ENCODE results near the gene ADGRV1.

The ADGRV1 gene

GRCh38 chr5:90601468-90601867 is 42.9 kb downstream of the ADGRV1 start:
- Histone ChIP-seq H3K27me3 (ENCODE audit: insufficient read depth, insufficient read length) (no peaks in the 10 kb centered on the region), H3K4me3 (ENCODE audit: insufficient read length, low read depth) (no peak overlapping the region), H3K9ac (ENCODE audit: insufficient read length, low read depth) (no peak overlapping the region), H3K9me3 (ENCODE audit: insufficient read depth, low read length) (peaks cover 5% of the 10 kb centered on the region; the same call in 1 of the 2 replicates), H3K36me3 (ENCODE audit: insufficient read depth, insufficient read length, low read length) (no peaks in the 10 kb centered on the region), H3K4me1 (ENCODE audit: insufficient read depth, insufficient read length) (no peaks in the 10 kb centered on the region)
- no peak for DNase-seq (ENCODE audit: low read depth, low spot score)
- TF ChIP-seq ZNF274 (IDR thresholded peaks at IDR 0.05; ENCODE audit: low read depth, low read length) (no peak), YY1 (IDR thresholded peaks at IDR 0.05; ENCODE audit: insufficient read depth, insufficient read length) (no peak), SUZ12 (IDR thresholded peaks at IDR 0.05; ENCODE audit: extremely low read depth, insufficient read depth, insufficient read length) (no peak)

GRCh38 chr5:90602681-90603080 is 44.1 kb downstream of the ADGRV1 start:
- Histone ChIP-seq H3K4me3 (ENCODE audit: insufficient read length, low read depth) (no peak overlapping the region), H3K36me3 (ENCODE audit: insufficient read depth, insufficient read length, low read length) (no peaks in the 10 kb centered on the region), H3K27me3 (ENCODE audit: insufficient read depth, insufficient read length) (no peaks in the 10 kb centered on the region), H3K9ac (ENCODE audit: insufficient read length, low read depth) (no peak overlapping the region), H3K9me3 (ENCODE audit: insufficient read depth, low read length) (no peaks in the 10 kb centered on the region), H3K4me1 (ENCODE audit: insufficient read depth, insufficient read length) (no peaks in the 10 kb centered on the region)
- TF ChIP-seq ZNF274 (IDR thresholded peaks at IDR 0.05; ENCODE audit: low read depth, low read length) = no peak
- TF ChIP-seq SUZ12 (IDR thresholded peaks at IDR 0.05; ENCODE audit: extremely low read depth, insufficient read depth, insufficient read length) = no peak
- TF ChIP-seq YY1 (IDR thresholded peaks at IDR 0.05; ENCODE audit: insufficient read depth, insufficient read length) = no peak
- DNase-seq (ENCODE audit: low read depth, low spot score) = no peak

GRCh38 chr5:90606539-90606938 is 47.9 kb downstream of the ADGRV1 start:
- H3K4me3 ChIP-seq (ENCODE audit: insufficient read length, low read depth) = no peak overlapping the region
- DNase-seq (ENCODE audit: low read depth, low spot score) = no peak
- H3K4me1 ChIP-seq (ENCODE audit: insufficient read depth, insufficient read length) = no peaks in the 10 kb centered on the region
- no peaks in the 10 kb centered on the region for H3K9me3 ChIP-seq (ENCODE audit: insufficient read depth, low read length)
- H3K9ac ChIP-seq (ENCODE audit: insufficient read length, low read depth) = no peak overlapping the region
- TF ChIP-seq SUZ12 (IDR thresholded peaks at IDR 0.05; ENCODE audit: extremely low read depth, insufficient read depth, insufficient read length) (no peak), YY1 (IDR thresholded peaks at IDR 0.05; ENCODE audit: insufficient read depth, insufficient read length) (no peak), ZNF274 (IDR thresholded peaks at IDR 0.05; ENCODE audit: low read depth, low read length) (no peak)
- H3K36me3 ChIP-seq (ENCODE audit: insufficient read depth, insufficient read length, low read length) = no peaks in the 10 kb centered on the region
- no peaks in the 10 kb centered on the region for H3K27me3 ChIP-seq (ENCODE audit: insufficient read depth, insufficient read length)

GRCh38 chr5:90612919-90613318 is 54.3 kb downstream of the ADGRV1 start:
- no peaks in the 10 kb centered on the region for H3K4me1 ChIP-seq (ENCODE audit: insufficient read depth, insufficient read length)
- no peak overlapping the region for H3K4me3 ChIP-seq (ENCODE audit: insufficient read length, low read depth)
- no peak overlapping the region for H3K9ac ChIP-seq (ENCODE audit: insufficient read length, low read depth)

GRCh38 chr5:90613459-90613858 is 54.9 kb downstream of the ADGRV1 start:
- no peak overlapping the region for H3K9ac ChIP-seq (ENCODE audit: insufficient read length, low read depth)
- H3K4me1 ChIP-seq (ENCODE audit: insufficient read depth, insufficient read length) = no peaks in the 10 kb centered on the region
- no peak for DNase-seq (ENCODE audit: low read depth, low spot score)
- H3K36me3 ChIP-seq (ENCODE audit: insufficient read depth, insufficient read length, low read length) = no peaks in the 10 kb centered on the region
- no peak overlapping the region for H3K4me3 ChIP-seq (ENCODE audit: insufficient read length, low read depth)
- H3K9me3 ChIP-seq (ENCODE audit: insufficient read depth, low read length) = no peaks in the 10 kb centered on the region
- no peaks in the 10 kb centered on the region for H3K27me3 ChIP-seq (ENCODE audit: insufficient read depth, insufficient read length)
- TF ChIP-seq SUZ12 (IDR thresholded peaks at IDR 0.05; ENCODE audit: extremely low read depth, insufficient read depth, insufficient read length) = no peak
- no peak for TF ChIP-seq YY1 (IDR thresholded peaks at IDR 0.05; ENCODE audit: insufficient read depth, insufficient read length)
- no peak for TF ChIP-seq ZNF274 (IDR thresholded peaks at IDR 0.05; ENCODE audit: low read depth, low read length)

More at GRCh38 chr5:90612919-90613318, 54.3 kb downstream of the ADGRV1 start:
- Histone ChIP-seq H3K9me3 (ENCODE audit: insufficient read depth, low read length) (no peaks in the 10 kb centered on the region), H3K36me3 (ENCODE audit: insufficient read depth, insufficient read length, low read length) (no peaks in the 10 kb centered on the region), H3K27me3 (ENCODE audit: insufficient read depth, insufficient read length) (no peaks in the 10 kb centered on the region)
- DNase-seq (ENCODE audit: low read depth, low spot score) = no peak
- TF ChIP-seq ZNF274 (IDR thresholded peaks at IDR 0.05; ENCODE audit: low read depth, low read length) (no peak), YY1 (IDR thresholded peaks at IDR 0.05; ENCODE audit: insufficient read depth, insufficient read length) (no peak), SUZ12 (IDR thresholded peaks at IDR 0.05; ENCODE audit: extremely low read depth, insufficient read depth, insufficient read length) (no peak)

GRCh38 chr5:90613918-90614504 is 55.4 kb downstream of the ADGRV1 start:
- no peaks in the 10 kb centered on the region for H3K9me3 ChIP-seq (ENCODE audit: insufficient read depth, low read length)
- no peak for TF ChIP-seq SUZ12 (IDR thresholded peaks at IDR 0.05; ENCODE audit: extremely low read depth, insufficient read depth, insufficient read length)
- no peak overlapping the region for H3K4me3 ChIP-seq (ENCODE audit: insufficient read length, low read depth)
- H3K36me3 ChIP-seq (ENCODE audit: insufficient read depth, insufficient read length, low read length) = no peaks in the 10 kb centered on the region
- DNase-seq (ENCODE audit: low read depth, low spot score) = no peak
- no peaks in the 10 kb centered on the region for H3K27me3 ChIP-seq (ENCODE audit: insufficient read depth, insufficient read length)
- H3K9ac ChIP-seq (ENCODE audit: insufficient read length, low read depth) = no peak overlapping the region
- no peaks in the 10 kb centered on the region for H3K4me1 ChIP-seq (ENCODE audit: insufficient read depth, insufficient read length)

GRCh38 chr5:90615355-90615754 is 56.8 kb downstream of the ADGRV1 start:
- no peak overlapping the region for H3K9ac ChIP-seq (ENCODE audit: insufficient read length, low read depth)

More at GRCh38 chr5:90615355-90615754, 56.8 kb downstream of the ADGRV1 start:
- Histone ChIP-seq H3K4me1 (ENCODE audit: insufficient read depth, insufficient read length) (no peaks in the 10 kb centered on the region), H3K27me3 (ENCODE audit: insufficient read depth, insufficient read length) (no peaks in the 10 kb centered on the region), H3K4me3 (ENCODE audit: insufficient read length, low read depth) (no peak overlapping the region), H3K9me3 (ENCODE audit: insufficient read depth, low read length) (no peaks in the 10 kb centered on the region), H3K36me3 (ENCODE audit: insufficient read depth, insufficient read length, low read length) (no peaks in the 10 kb centered on the region)
- DNase-seq (ENCODE audit: low read depth, low spot score) = no peak
- TF ChIP-seq SUZ12 (IDR thresholded peaks at IDR 0.05; ENCODE audit: extremely low read depth, insufficient read depth, insufficient read length) = no peak
- no peak for TF ChIP-seq ZNF274 (IDR thresholded peaks at IDR 0.05; ENCODE audit: low read depth, low read length)
- TF ChIP-seq YY1 (IDR thresholded peaks at IDR 0.05; ENCODE audit: insufficient read depth, insufficient read length) = no peak
